ENCODE measurements around the gene APMAP.

The APMAP gene

GRCh38 chr20:24996449-24997377, 4.2 kb upstream of the APMAP start:
- no peak overlapping the region for H3K27ac ChIP-seq
- no peaks in the 10 kb centered on the region for H3K36me3 ChIP-seq (ENCODE audit: control insufficient read depth, insufficient read depth, low read length)
- no peak for TF ChIP-seq CTCF (IDR thresholded peaks at IDR 0.05)

GRCh38 chr20:24995741-24996448, 3.3 kb upstream of the APMAP start:
- peaks cover 40% of the 10 kb centered on the region for H3K4me1 ChIP-seq
- H3K36me3 ChIP-seq (ENCODE audit: control insufficient read depth, insufficient read depth, low read length), result no peaks in the 10 kb centered on the region
- no peak overlapping the region for H3K4me2 ChIP-seq (ENCODE audit: low read length)
- no peaks in the 10 kb centered on the region for H3K9me3 ChIP-seq (ENCODE audit: control insufficient read depth, low read length)
- no peaks in the 10 kb centered on the region for H3K27me3 ChIP-seq (ENCODE audit: control insufficient read depth, insufficient read depth, low read length)
- H3K27ac ChIP-seq, result no peak overlapping the region
- no peak overlapping the region for H2AFZ ChIP-seq
- H3K9ac ChIP-seq, result no peak overlapping the region
- H3K4me3 ChIP-seq (ENCODE audit: low read depth, low read length), result no peak overlapping the region
- no peak for TF ChIP-seq CTCF (IDR thresholded peaks at IDR 0.05)
- peaks cover 14% of the 10 kb centered on the region for H3K79me2 ChIP-seq

More at GRCh38 chr20:24996449-24997377, 4.2 kb upstream of the APMAP start:
- Histone ChIP-seq H3K4me1 (peaks cover 37% of the 10 kb centered on the region), H3K4me3 (ENCODE audit: low read depth, low read length) (no peak overlapping the region), H3K9ac (no peak overlapping the region), H3K9me3 (ENCODE audit: control insufficient read depth, low read length) (no peaks in the 10 kb centered on the region), H2AFZ (no peak overlapping the region), H3K27me3 (ENCODE audit: control insufficient read depth, insufficient read depth, low read length) (no peaks in the 10 kb centered on the region), H3K4me2 (ENCODE audit: low read length) (no peak overlapping the region), H3K79me2 (peaks cover 7% of the 10 kb centered on the region)

GRCh38 chr20:24994470-24995368, 2.2 kb upstream of the APMAP start:
- H3K4me1 ChIP-seq, result peaks cover 32% of the 10 kb centered on the region
- no peak overlapping the region for H3K4me3 ChIP-seq (ENCODE audit: low read depth, low read length)

GRCh38 chr20:24994186-24994465, 1.6 kb upstream of the APMAP start:
- no peaks in the 10 kb centered on the region for H3K9me3 ChIP-seq (ENCODE audit: control insufficient read depth, low read length)
- no peak overlapping the region for H3K4me3 ChIP-seq (ENCODE audit: low read depth, low read length)
- H3K79me2 ChIP-seq, result peaks cover 20% of the 10 kb centered on the region
- TF ChIP-seq CTCF (IDR thresholded peaks at IDR 0.05), result no peak
- peak overlapping the region; percentile 90 for H2AFZ ChIP-seq
- H3K27ac ChIP-seq, result peak overlapping the region; percentile 94
- no peak overlapping the region for H3K4me2 ChIP-seq (ENCODE audit: low read length)
- H3K4me1 ChIP-seq, result peaks cover 27% of the 10 kb centered on the region
- H3K27me3 ChIP-seq (ENCODE audit: control insufficient read depth, insufficient read depth, low read length), result no peaks in the 10 kb centered on the region
- H3K36me3 ChIP-seq (ENCODE audit: control insufficient read depth, insufficient read depth, low read length), result no peaks in the 10 kb centered on the region
- no peak overlapping the region for H3K9ac ChIP-seq

More at GRCh38 chr20:24994470-24995368, 2.2 kb upstream of the APMAP start:
- no peaks in the 10 kb centered on the region for H3K36me3 ChIP-seq (ENCODE audit: control insufficient read depth, insufficient read depth, low read length)
- H3K27me3 ChIP-seq (ENCODE audit: control insufficient read depth, insufficient read depth, low read length), result no peaks in the 10 kb centered on the region
- peak overlapping the region; percentile 90 for H2AFZ ChIP-seq
- H3K9ac ChIP-seq, result no peak overlapping the region
- peak overlapping the region; percentile 94 for H3K27ac ChIP-seq
- H3K9me3 ChIP-seq (ENCODE audit: control insufficient read depth, low read length), result no peaks in the 10 kb centered on the region
- H3K4me2 ChIP-seq (ENCODE audit: low read length), result peak overlapping the region; percentile 25
- TF ChIP-seq CTCF (IDR thresholded peaks at IDR 0.05), result peak; percentile 94
- H3K79me2 ChIP-seq, result peaks cover 18% of the 10 kb centered on the region

Measured in parathyroid adenoma (tissue), 2 donors.